GM23338 (cell line): ENCODE results near the gene MYL4.

Experiments used
- TF ChIP-seq, protein P1 (sequence below), 2 experiments: fragments of 200-600 bp in 1 of 2; sonication (generic) in 1 of 2; conservative IDR thresholded peaks; 2 replicates each; pipeline versions ENCODE4 v1.5.1 to v1.6.1; 2016 to 2017; ENCODE audit warnings: antibody characterized with exemption in 2 of 2, low read depth in 2 of 2, mild to moderate bottlenecking in 2 of 2, moderate library complexity in 1 of 2
- TF ChIP-seq, protein P2 (sequence below): IDR thresholded peaks from one replicate; pipeline ENCODE4 v1.6.1; 2018; ENCODE audit warnings: antibody characterized with exemption; ENCODE audit not compliant: unreplicated experiment

DNA sequence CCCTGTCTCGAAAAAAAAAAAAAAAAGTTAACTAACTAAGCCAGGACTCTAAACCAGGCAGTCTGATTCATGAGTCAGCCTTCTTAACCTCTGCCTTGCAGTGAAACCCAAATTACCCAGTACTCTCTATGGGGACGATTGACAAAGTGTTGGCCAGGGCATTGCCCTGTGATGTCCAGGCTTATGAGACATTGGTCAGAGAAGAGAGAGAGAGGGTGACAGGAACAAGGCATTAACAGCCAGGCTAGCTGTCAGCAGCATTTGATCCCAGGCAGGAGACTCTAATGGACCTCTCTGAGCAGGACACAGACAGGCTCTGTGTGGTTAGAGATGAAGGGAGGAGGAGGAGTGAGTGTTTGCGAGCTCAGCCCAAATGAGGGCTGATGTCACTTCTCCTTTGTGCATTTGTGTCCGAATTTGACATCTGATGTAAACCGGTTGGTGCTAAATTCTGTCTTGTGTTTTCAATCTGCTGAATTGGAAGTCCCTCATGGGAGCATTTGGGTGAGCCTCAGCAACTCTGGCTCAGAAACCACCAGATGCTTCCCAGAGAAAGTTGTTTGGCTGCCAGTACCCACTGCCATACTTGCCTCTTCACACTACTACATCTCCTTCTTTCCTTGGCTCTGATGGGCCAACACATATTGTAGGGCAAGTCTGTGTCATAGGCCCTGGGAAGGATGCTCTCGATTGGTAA lies 4.3 kb upstream of the MYL4 start:
- TF ChIP-seq, protein P1, sequence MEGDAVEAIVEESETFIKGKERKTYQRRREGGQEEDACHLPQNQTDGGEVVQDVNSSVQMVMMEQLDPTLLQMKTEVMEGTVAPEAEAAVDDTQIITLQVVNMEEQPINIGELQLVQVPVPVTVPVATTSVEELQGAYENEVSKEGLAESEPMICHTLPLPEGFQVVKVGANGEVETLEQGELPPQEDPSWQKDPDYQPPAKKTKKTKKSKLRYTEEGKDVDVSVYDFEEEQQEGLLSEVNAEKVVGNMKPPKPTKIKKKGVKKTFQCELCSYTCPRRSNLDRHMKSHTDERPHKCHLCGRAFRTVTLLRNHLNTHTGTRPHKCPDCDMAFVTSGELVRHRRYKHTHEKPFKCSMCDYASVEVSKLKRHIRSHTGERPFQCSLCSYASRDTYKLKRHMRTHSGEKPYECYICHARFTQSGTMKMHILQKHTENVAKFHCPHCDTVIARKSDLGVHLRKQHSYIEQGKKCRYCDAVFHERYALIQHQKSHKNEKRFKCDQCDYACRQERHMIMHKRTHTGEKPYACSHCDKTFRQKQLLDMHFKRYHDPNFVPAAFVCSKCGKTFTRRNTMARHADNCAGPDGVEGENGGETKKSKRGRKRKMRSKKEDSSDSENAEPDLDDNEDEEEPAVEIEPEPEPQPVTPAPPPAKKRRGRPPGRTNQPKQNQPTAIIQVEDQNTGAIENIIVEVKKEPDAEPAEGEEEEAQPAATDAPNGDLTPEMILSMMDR (conservative IDR thresholded peaks at IDR 0.05; ENCODE audit: low read depth in 2 of 2), result no peak
- TF ChIP-seq, protein P2, sequence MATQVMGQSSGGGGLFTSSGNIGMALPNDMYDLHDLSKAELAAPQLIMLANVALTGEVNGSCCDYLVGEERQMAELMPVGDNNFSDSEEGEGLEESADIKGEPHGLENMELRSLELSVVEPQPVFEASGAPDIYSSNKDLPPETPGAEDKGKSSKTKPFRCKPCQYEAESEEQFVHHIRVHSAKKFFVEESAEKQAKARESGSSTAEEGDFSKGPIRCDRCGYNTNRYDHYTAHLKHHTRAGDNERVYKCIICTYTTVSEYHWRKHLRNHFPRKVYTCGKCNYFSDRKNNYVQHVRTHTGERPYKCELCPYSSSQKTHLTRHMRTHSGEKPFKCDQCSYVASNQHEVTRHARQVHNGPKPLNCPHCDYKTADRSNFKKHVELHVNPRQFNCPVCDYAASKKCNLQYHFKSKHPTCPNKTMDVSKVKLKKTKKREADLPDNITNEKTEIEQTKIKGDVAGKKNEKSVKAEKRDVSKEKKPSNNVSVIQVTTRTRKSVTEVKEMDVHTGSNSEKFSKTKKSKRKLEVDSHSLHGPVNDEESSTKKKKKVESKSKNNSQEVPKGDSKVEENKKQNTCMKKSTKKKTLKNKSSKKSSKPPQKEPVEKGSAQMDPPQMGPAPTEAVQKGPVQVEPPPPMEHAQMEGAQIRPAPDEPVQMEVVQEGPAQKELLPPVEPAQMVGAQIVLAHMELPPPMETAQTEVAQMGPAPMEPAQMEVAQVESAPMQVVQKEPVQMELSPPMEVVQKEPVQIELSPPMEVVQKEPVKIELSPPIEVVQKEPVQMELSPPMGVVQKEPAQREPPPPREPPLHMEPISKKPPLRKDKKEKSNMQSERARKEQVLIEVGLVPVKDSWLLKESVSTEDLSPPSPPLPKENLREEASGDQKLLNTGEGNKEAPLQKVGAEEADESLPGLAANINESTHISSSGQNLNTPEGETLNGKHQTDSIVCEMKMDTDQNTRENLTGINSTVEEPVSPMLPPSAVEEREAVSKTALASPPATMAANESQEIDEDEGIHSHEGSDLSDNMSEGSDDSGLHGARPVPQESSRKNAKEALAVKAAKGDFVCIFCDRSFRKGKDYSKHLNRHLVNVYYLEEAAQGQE, result no peak
